PC-3 (cell line): ENCODE data around the gene CACNA1C. TPM values are rescaled to one million over a fixed set of nuclear protein-coding genes. Genes with fewer than 3 reads are reported as not detected.

ENCODE experiments used
- ATAC-seq: fragments of 200-7000 bp; cut with Tn5 transposase; 2 replicates; pipeline ENCODE4 v1.9.1; 2020; ENCODE audit warnings: mild to moderate bottlenecking, moderate library complexity
- BruUV-seq: library from RNA; stranded (reverse); fragments of 400-500 nt; replicated peaks from 2 replicates; lab custom pipeline; 2021; lab: Mats Ljungman, UMichigan
- CTCF ChIA-PET: fragments of 300-600 bp; sonication (Branson Sonifier 250); formaldehyde crosslinking; loops from one replicate; lab custom pipeline; 2022; ENCODE audit warnings: antibody characterized with exemption; lab: Charles Lee
- POLR2A ChIA-PET: fragments of 300-600 bp; sonication (Branson Sonifier 250); formaldehyde crosslinking; loops from one replicate; lab custom pipeline; 2022; ENCODE audit warnings: antibody characterized with exemption; ENCODE audit not compliant: unreplicated experiment; lab: Charles Lee
- DNase-seq: peaks from one replicate; pipeline ENCODE4 v3.0.0-alpha.2; 2015
- H2AFZ ChIP-seq: fragments of 300-600 bp; sonication (generic); 2 replicates; pipeline ENCODE4 v1.6.0; 2016; ENCODE audit warnings: antibody characterized with exemption, low read length
- H3F3A ChIP-seq: fragments of 300-600 bp; sonication (generic); one replicate; pipeline ENCODE4 v1.6.0; 2017; ENCODE audit warnings: antibody characterized with exemption, low read length, control low read depth, mild to moderate bottlenecking; ENCODE audit not compliant: unreplicated experiment
- H3K27ac ChIP-seq: fragments of 300-600 bp; sonication (generic); 2 replicates; pipeline ENCODE4 v1.5.1; 2016; ENCODE audit warnings: mild to moderate bottlenecking, low read length
- H3K27me3 ChIP-seq: fragments of 300-600 bp; sonication (generic); 2 replicates; pipeline ENCODE4 v1.6.1; 2016; ENCODE audit warnings: low read length, mixed read lengths
- H3K36me3 ChIP-seq: fragments of 300-600 bp; sonication (generic); 2 replicates; pipeline ENCODE4 v1.6.1; 2016; ENCODE audit warnings: low read depth, mixed run types, low read length, mixed read lengths
- H3K4me1 ChIP-seq: fragments of 300-600 bp; sonication (generic); 2 replicates; pipeline ENCODE4 v1.5.1; 2016; ENCODE audit warnings: low read length; ENCODE audit not compliant: insufficient read depth
- H3K4me2 ChIP-seq: fragments of 300-600 bp; sonication (generic); 2 replicates; pipeline ENCODE4 v1.6.0; 2016; ENCODE audit warnings: low read length
- H3K4me3 ChIP-seq: fragments of 300-600 bp; sonication (generic); 2 replicates; pipeline ENCODE4 v1.5.1; 2016; ENCODE audit warnings: mild to moderate bottlenecking, low read length, mixed read lengths
- H3K79me2 ChIP-seq: fragments of 300-600 bp; sonication (generic); 2 replicates; pipeline ENCODE4 v1.6.1; 2017; ENCODE audit warnings: low read length, mixed read lengths
- H3K9ac ChIP-seq: fragments of 300-600 bp; sonication (generic); 2 replicates; pipeline ENCODE4 v1.6.0; 2016; ENCODE audit warnings: mild to moderate bottlenecking, low read length
- H3K9me2 ChIP-seq: fragments of 300-600 bp; sonication (generic); replicated peaks from 2 replicates; pipeline ENCODE4 v1.6.1; 2016; ENCODE audit warnings: mixed run types, low read length, mixed read lengths
- H3K9me3 ChIP-seq: fragments of 300-600 bp; sonication (generic); 2 replicates; pipeline ENCODE4 v1.6.1; 2016; ENCODE audit warnings: low read length, mixed read lengths
- H4K20me1 ChIP-seq: fragments of 300-600 bp; sonication (generic); 2 replicates; pipeline ENCODE4 v1.6.1; 2016; ENCODE audit warnings: low read length, mixed read lengths
- CTCF ChIP-seq: fragments of 300-600 bp; sonication (generic); conservative IDR thresholded peaks from 2 replicates; pipeline ENCODE4 v1.5.1; 2017; ENCODE audit warnings: antibody characterized with exemption, low read depth, mild to moderate bottlenecking, low read length
- EZH2 ChIP-seq: fragments of 300-600 bp; sonication (generic); IDR thresholded peaks from one replicate; pipeline ENCODE4 v1.6.1; 2017; ENCODE audit warnings: antibody characterized with exemption, mild to moderate bottlenecking, low read length; ENCODE audit not compliant: unreplicated experiment
- EZH2phosphoT487 ChIP-seq: fragments of 300-600 bp; sonication (generic); IDR thresholded peaks from 2 replicates; pipeline ENCODE4 v1.6.1; 2018; ENCODE audit warnings: mild to moderate bottlenecking, antibody characterized with exemption, low read length, borderline replicate concordance
- intact Hi-C: fragments of 100-400 bp; cut with micrococcal nuclease; formaldehyde crosslinking; loops from 2 replicates; pipeline ENCODE4 v1.9.0; 2023
- total RNA-seq: library from RNA; depleted of rRNA; stranded (reverse); fragments of >200 nt; gene quantifications from 2 replicates; pipeline ENCODE4 v1.2.3, GENCODE V29; 2014

Gene CACNA1C
- total RNA-seq, 1 experiment from 2014 or later = not detected

GRCh38 chr12:2191534-2192153 is 138.9 kb downstream of the CACNA1C start:
- ChIA-PET CTCF (no interaction called here), POLR2A (no interaction called here)
- BruUV-seq = no TSS peak

GRCh38 chr12:2192231-2192630 is 139.4 kb downstream of the CACNA1C start:
- Histone ChIP-seq H3K9ac (no peak overlapping the region), H3K36me3 (no peaks in the 10 kb centered on the region), H3K4me1 (no peaks in the 10 kb centered on the region), H3K27me3 (peaks cover 27% of the 10 kb centered on the region), H4K20me1 (no peaks in the 10 kb centered on the region), H3K4me2 (no peak overlapping the region), H2AFZ (no peak overlapping the region), H3K79me2 (no peaks in the 10 kb centered on the region), H3K9me2 (no peaks in the 10 kb centered on the region), H3K9me3 (no peaks in the 10 kb centered on the region), H3K27ac (no peak overlapping the region), H3K4me3 (no peak overlapping the region), H3F3A (no peaks in the 10 kb centered on the region)
- intact Hi-C loops = no loop called here
- DNase-seq = no peak
- no peak for TF ChIP-seq EZH2phosphoT487
- TF ChIP-seq CTCF = no peak
- no peak for TF ChIP-seq EZH2
- no TSS peak for BruUV-seq
- no peak for ATAC-seq
- POLR2A ChIA-PET = no interaction called here
- CTCF ChIA-PET = no interaction called here

More at GRCh38 chr12:2191534-2192153, 138.9 kb downstream of the CACNA1C start:
- no peak for TF ChIP-seq EZH2
- TF ChIP-seq CTCF = no peak
- TF ChIP-seq EZH2phosphoT487 = no peak
- no peak overlapping the region for H3K27ac ChIP-seq
- no peaks in the 10 kb centered on the region for H3K9me3 ChIP-seq
- H3K9ac ChIP-seq = no peak overlapping the region
- no peaks in the 10 kb centered on the region for H3F3A ChIP-seq
- ATAC-seq (no peak), DNase-seq (no peak)
- intact Hi-C loops = no loop called here
- H3K4me3 ChIP-seq = no peak overlapping the region
- no peak overlapping the region for H3K4me2 ChIP-seq
- no peaks in the 10 kb centered on the region for H4K20me1 ChIP-seq
- no peaks in the 10 kb centered on the region for H3K79me2 ChIP-seq
- no peaks in the 10 kb centered on the region for H3K4me1 ChIP-seq
- H2AFZ ChIP-seq = no peak overlapping the region
- no peaks in the 10 kb centered on the region for H3K9me2 ChIP-seq
- H3K27me3 ChIP-seq = peaks cover 27% of the 10 kb centered on the region
- no peaks in the 10 kb centered on the region for H3K36me3 ChIP-seq

GRCh38 chr12:2194060-2194459 is 141.3 kb downstream of the CACNA1C start:
- H3K9ac ChIP-seq = no peak overlapping the region
- no peak for TF ChIP-seq EZH2phosphoT487
- TF ChIP-seq EZH2 = no peak
- H4K20me1 ChIP-seq = no peaks in the 10 kb centered on the region

More at GRCh38 chr12:2194060-2194459, 141.3 kb downstream of the CACNA1C start:
- DNase-seq = no peak
- Histone ChIP-seq H3K4me2 (no peak overlapping the region), H2AFZ (no peak overlapping the region), H3K27ac (no peak overlapping the region), H3K9me2 (no peaks in the 10 kb centered on the region), H3K4me3 (no peak overlapping the region), H3F3A (no peaks in the 10 kb centered on the region), H3K9me3 (no peaks in the 10 kb centered on the region), H3K4me1 (no peaks in the 10 kb centered on the region), H3K27me3 (peaks cover 21% of the 10 kb centered on the region), H3K79me2 (no peaks in the 10 kb centered on the region), H3K36me3 (no peaks in the 10 kb centered on the region)
- POLR2A ChIA-PET = no interaction called here
- CTCF ChIA-PET = no interaction called here
- ATAC-seq = no peak
- no TSS peak for BruUV-seq
- intact Hi-C loops = no loop called here
